COLO829 (cell line): ENCODE data around the gene MAPKAPK3.
"Not testable (repeated sequence)": the region's sequence is repeated elsewhere in the genome, so short reads cannot be mapped to it uniquely, and the experiment has no call there.

Experiments used
- DNase-seq: peaks from one replicate; pipeline ENCODE4 v3.0.0; 2012; ENCODE audit warnings: low spot score

MAPKAPK3 gene

GRCh38 chr3:50656417-50657195 is 39.7 kb downstream of the MAPKAPK3 start:
- DNase-seq: no peak

- no peak for DNase-seq
Observed at GRCh38 chr3:50657407-50657806, 40.5 kb downstream of the MAPKAPK3 start.

- DNase-seq: no peak
Observed at GRCh38 chr3:50657816-50658215, 40.9 kb downstream of the MAPKAPK3 start.

GRCh38 chr3:50658416-50658815 is 41.5 kb downstream of the MAPKAPK3 start:
- no peak for DNase-seq

GRCh38 chr3:50658831-50659230 is 41.9 kb downstream of the MAPKAPK3 start:
- DNase-seq: no peak

GRCh38 chr3:50660386-50660785 is 43.4 kb downstream of the MAPKAPK3 start:
- DNase-seq: no peak

GRCh38 chr3:50661321-50661837 is 44.4 kb downstream of the MAPKAPK3 start:
- DNase-seq: no peak

GRCh38 chr3:50662408-50662807 is 45.5 kb downstream of the MAPKAPK3 start:
- DNase-seq: no peak

GRCh38 chr3:50665081-50665840 is 48.3 kb downstream of the MAPKAPK3 start:
- DNase-seq: no peak

- not testable (repeated sequence) for DNase-seq
Observed at GRCh38 chr3:50665841-50666115, 48.8 kb downstream of the MAPKAPK3 start.

- DNase-seq: peak; percentile 21
Observed at GRCh38 chr3:50666837-50667236, 49.9 kb downstream of the MAPKAPK3 start.

- peak; percentile 88 for DNase-seq
Observed at GRCh38 chr3:50671331-50671730, 54.4 kb downstream of the MAPKAPK3 start.

GRCh38 chr3:50672656-50673055 is 55.7 kb downstream of the MAPKAPK3 start:
- DNase-seq: no peak

- DNase-seq: no peak
Observed at GRCh38 chr3:50673931-50674330, 57.0 kb downstream of the MAPKAPK3 start.

GRCh38 chr3:50674349-50675178 is 57.6 kb downstream of the MAPKAPK3 start, which contains the start of gene DOCK3:
Gene DOCK3, plus strand, starts transcription at chr3:50674927. Its CDS starts 337 bp downstream, at chr3:50675264.
- peak; percentile 25 for DNase-seq

- no peak for DNase-seq
Observed at GRCh38 chr3:50675179-50676030, 58.5 kb downstream of the MAPKAPK3 start.

- DNase-seq: no peak
Observed at GRCh38 chr3:50676031-50676705, 59.2 kb downstream of the MAPKAPK3 start.

GRCh38 chr3:50687127-50687751 is 70.3 kb downstream of the MAPKAPK3 start:
- no peak for DNase-seq

- no peak for DNase-seq
Observed at GRCh38 chr3:50687916-50688315, 71.0 kb downstream of the MAPKAPK3 start.

- not testable (repeated sequence) for DNase-seq
Observed at GRCh38 chr3:50688602-50689001, 71.7 kb downstream of the MAPKAPK3 start.
